Thyroid gland (tissue), 4 donors: ENCODE data around the gene RPN1.

Experiments
- CTCF ChIP-seq, 6 experiments: fragments of 200-600 bp in 3 of 6; fragments of 450-650 bp in 3 of 6; sonication (generic) in 3 of 6; IDR thresholded peaks; one replicate each; pipeline ENCODE4 v1.5.1; 2016 to 2019; ENCODE audit warnings: antibody characterized with exemption in 6 of 6, mild to moderate bottlenecking in 2 of 6, inconsistent platforms in 1 of 6, moderate library complexity in 1 of 6
- POLR2A ChIP-seq, 2 donors: fragments of 450-650 bp; IDR thresholded peaks; one replicate each; pipeline ENCODE4 v1.6.1; 2017; ENCODE audit warnings: antibody characterized with exemption in 2 of 2, mild to moderate bottlenecking in 2 of 2, moderate library complexity in 1 of 2

- TF ChIP-seq CTCF (IDR thresholded peaks at IDR 0.05) (no peak), POLR2A (IDR thresholded peaks at IDR 0.05) (no peak)
Observed at GRCh38 chr3:128618398-128618726, 32.3 kb downstream of the RPN1 start.
